ENCODE measurements around the gene APOBEC3G.

Gene APOBEC3G

DNA sequence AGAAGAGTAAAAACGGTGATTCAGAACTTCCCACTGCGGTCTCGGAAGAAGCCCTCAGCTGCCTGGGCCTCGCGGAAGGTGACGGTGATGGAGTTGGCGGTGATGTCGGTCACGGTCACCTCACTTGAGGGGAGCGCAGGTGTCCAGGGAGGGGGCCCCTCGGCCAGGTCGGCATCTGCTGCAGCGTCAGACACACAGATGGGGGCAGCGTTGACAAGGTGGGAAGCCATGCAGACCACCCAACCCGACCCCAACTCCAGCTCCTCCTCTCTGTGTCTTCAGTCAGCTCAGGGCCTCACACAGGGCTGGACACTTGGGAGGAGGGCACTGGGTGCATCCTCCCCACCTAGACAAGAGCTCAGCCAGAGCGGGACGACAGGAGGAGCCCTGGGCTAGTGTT is 56.8 kb downstream of the APOBEC3G start:
- DNase-seq (ENCODE audit: low read depth, low spot score) = no peak
- H3K4me3 ChIP-seq (ENCODE audit: low read depth, low read length) = no peak overlapping the region
- ChIA-PET CTCF (interaction anchor here (1.0 to 2.9 kb wide), 10 partner anchors 9 to 397 kb away, joined by 3 to 23 read pairs (median 4); no protein-coding TSS in a partner anchor), POLR2A (no interaction called here)
- TF ChIP-seq, protein P1, sequence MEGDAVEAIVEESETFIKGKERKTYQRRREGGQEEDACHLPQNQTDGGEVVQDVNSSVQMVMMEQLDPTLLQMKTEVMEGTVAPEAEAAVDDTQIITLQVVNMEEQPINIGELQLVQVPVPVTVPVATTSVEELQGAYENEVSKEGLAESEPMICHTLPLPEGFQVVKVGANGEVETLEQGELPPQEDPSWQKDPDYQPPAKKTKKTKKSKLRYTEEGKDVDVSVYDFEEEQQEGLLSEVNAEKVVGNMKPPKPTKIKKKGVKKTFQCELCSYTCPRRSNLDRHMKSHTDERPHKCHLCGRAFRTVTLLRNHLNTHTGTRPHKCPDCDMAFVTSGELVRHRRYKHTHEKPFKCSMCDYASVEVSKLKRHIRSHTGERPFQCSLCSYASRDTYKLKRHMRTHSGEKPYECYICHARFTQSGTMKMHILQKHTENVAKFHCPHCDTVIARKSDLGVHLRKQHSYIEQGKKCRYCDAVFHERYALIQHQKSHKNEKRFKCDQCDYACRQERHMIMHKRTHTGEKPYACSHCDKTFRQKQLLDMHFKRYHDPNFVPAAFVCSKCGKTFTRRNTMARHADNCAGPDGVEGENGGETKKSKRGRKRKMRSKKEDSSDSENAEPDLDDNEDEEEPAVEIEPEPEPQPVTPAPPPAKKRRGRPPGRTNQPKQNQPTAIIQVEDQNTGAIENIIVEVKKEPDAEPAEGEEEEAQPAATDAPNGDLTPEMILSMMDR (IDR thresholded peaks at IDR 0.05; ENCODE audit: insufficient read depth, low read length, missing control alignments) = no peak

DNA sequence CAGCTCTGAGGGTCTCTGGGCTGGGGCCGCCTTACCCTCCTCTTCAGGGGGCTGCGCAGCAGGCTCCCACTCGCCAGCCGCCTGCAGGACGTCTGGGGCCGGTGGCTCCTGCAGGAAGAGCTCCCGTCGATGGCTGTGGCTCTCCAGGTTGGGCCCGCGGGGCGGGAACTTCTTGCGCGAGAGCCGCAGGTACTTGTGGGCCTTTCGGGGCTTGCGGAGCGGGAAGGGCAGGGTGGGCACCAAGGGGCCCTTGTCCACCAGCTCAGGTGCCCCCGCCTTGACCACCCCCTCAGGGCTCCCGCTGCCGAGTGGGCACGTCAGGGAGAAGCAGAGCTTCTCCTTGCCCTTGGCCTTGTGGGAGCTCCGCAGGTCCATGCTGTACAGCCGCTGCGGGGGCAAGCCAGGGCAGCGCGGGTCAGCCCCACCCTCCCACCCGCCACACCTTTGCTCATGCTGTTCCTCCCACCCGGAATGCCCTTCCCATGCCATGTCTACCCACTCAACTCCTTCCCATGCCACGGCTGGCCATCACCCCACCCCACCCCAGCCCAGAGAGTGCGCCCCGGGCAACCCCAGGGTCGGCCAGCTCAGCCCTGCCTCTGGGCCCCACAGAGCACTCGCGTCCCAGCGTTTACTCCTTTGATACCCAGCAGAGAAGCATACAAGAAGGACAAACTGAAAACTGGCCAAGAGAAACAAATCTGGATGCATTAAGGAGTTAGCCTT is 57.5 kb downstream of the APOBEC3G start:
- ChIA-PET CTCF (interaction anchor here (1.0 to 2.9 kb wide), 14 partner anchors 8 to 396 kb away, joined by 3 to 23 read pairs (median 4); no protein-coding TSS in a partner anchor), POLR2A (no interaction called here)
- DNase-seq (ENCODE audit: low read depth, low spot score) = no peak
- H3K4me3 ChIP-seq (ENCODE audit: low read depth, low read length) = no peak overlapping the region
- TF ChIP-seq, protein P1 (IDR thresholded peaks at IDR 0.05; ENCODE audit: insufficient read depth, low read length, missing control alignments) = no peak

DNA sequence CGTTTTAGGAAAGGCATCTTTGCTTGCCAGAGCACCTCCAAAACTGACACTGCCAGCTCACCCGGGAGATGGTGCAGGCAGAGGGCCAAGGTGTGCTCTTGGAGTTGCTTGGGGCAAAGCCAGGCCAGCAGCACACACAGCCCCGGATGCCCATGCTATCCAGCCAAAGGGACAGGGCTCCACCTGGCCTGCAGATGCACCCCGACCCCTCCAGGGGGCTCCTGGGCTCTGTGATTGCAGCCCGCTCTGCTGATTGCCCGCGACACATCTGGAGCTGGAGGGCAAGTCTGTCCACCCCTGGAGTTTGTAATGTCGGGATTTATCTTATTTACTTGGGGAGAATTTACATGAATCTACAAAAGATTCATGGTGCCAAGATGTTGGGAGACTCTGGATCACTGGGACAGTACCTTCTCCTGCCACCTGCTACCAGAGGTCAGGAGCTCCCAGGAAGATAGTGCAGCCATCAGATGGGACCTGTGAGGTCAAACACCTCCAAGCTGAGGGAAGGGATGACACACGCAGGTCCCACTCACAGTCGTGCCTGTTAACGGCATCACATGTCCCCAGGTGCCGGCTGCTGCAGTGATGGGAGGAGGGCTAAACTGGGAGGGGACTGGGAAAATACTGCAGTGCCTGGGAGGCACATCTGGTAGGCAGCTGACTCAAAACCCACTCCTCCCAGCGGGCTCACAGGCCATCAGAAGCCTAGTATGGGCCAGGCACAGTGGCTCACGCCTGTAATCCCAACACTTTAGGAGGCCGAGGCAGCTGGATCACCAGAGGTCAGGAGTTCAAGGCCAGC is 58.2 kb downstream of the APOBEC3G start:
- H3K4me3 ChIP-seq (ENCODE audit: low read depth, low read length) = no peak overlapping the region
- ChIA-PET CTCF (interaction anchor here (0.7 to 2.9 kb wide), 19 partner anchors 8 to 395 kb away, joined by 3 to 23 read pairs (median 4); no protein-coding TSS in a partner anchor), POLR2A (interaction anchor here (0.6 kb wide), 2 partner anchors 184 to 388 kb away, joined by 3 to 4 read pairs; partner anchors contain the start of gene RPL3)
- TF ChIP-seq, protein P1 (IDR thresholded peaks at IDR 0.05; ENCODE audit: insufficient read depth, low read length, missing control alignments) = peak; percentile 82
- no peak for DNase-seq (ENCODE audit: low read depth, low spot score)

DNA sequence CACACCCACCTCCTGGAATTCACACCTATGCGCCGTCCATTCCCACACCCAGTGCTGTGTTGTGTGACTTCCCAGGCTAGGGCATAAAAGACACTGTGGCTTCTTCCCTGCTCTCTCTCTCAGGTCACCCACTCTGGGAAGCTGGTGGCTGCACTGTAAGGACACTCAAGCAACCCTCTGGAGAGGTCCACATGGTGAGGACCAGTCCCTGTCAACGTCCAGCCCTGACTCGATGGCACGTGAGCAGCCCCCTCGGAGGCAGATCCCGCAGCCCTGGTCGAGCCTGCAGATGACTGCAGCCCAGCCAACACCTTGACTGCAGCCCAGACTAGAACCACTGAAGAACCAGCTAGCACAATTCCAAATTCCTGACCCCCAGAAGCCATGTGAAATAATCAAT is 59.2 kb downstream of the APOBEC3G start:
- no peak for DNase-seq (ENCODE audit: low read depth, low spot score)
- CTCF ChIA-PET = interaction anchor here (1.0 to 2.9 kb wide), 8 partner anchors 7 to 393 kb away, joined by 3 to 23 read pairs (median 5); no protein-coding TSS in a partner anchor
- TF ChIP-seq, protein P1 (IDR thresholded peaks at IDR 0.05; ENCODE audit: insufficient read depth, low read length, missing control alignments) = no peak
- no peak overlapping the region for H3K4me3 ChIP-seq (ENCODE audit: low read depth, low read length)
- POLR2A ChIA-PET = no interaction called here

All from AG04449 (cell line).